ENCODE results near the gene HSPG2.
A peak's percentile ranks its signal among the peaks of the same experiment; 100 is the strongest.

GRCh38 chr1:21815724-21816321 lies 121.3 kb downstream of the HSPG2 start:
- TF ChIP-seq CTCF (IDR thresholded peaks at IDR 0.05 in 8 of 11, conservative IDR thresholded peaks at IDR 0.05 in 3 of 11), result no peak
- peak in 1 of 3 donors; percentile 7 for TF ChIP-seq POLR2A (IDR thresholded peaks at IDR 0.05)
- TF ChIP-seq POLR2AphosphoS5 (IDR thresholded peaks at IDR 0.05), result peak; percentile 88 to 90 (median 90)

Data from spleen (tissue), 7 donors.